Right ventricle myocardium inferior (tissue), 1 donor: ENCODE data around the gene CHST2. TPM values are rescaled to one million over a fixed set of nuclear protein-coding genes. Genes with fewer than 3 reads are reported as not detected.
A peak's percentile ranks its signal among the peaks of the same experiment; 100 is the strongest.
"Not testable (repeated sequence)": the region's sequence is repeated elsewhere in the genome, so short reads cannot be mapped to it uniquely, and the experiment has no call there.

Experiments used
- ATAC-seq: fragments of 200-7000 bp; cut with Tn5 transposase; one replicate; pipeline ENCODE4 v1.9.1; 2020; ENCODE audit warnings: mild to moderate bottlenecking, moderate library complexity
- DNase-seq: peaks from one replicate; pipeline ENCODE4 v3.0.0; 2021; ENCODE audit errors: missing footprints
- intact Hi-C: fragments of 100-400 bp; cut with DNase I; formaldehyde crosslinking; loops from one replicate; pipeline ENCODE4 v1.11.0; 2022
- total RNA-seq: library from RNA; stranded (reverse); fragmentation: NEBNext Ultra II Directional; extraction: Animal tissue kit (Norgen Biotek cat#: 25700); gene quantifications from one replicate; pipeline ENCODE4 v1.2.1, GENCODE V29; 2021
- donor health status: DM: no; HTN: yes; CAD: no; lungs with severe emphysema.

CHST2 gene
- total RNA-seq, 1 donor from 2014 or later = 1.9 TPM

DNA sequence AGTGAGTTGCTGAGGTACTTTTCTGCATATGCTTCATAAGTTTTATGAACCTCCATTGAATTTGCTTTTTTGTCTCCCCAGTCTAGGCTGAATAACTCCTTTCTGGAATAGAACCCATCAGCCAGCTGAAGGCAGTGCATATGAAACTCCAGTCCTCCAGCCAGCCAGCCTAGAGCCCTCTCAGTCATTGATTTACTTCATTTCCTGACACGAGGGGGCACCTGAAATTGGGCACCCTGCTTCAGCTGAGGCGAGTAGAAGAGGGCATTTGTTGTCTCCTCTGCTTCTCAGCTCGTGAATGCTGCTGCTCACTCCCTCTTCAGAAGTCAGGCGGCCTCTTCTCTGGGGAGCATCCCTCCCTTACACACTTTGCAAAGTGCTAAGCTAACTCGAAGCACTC, 32.5 kb downstream of the CHST2 start:
- intact Hi-C loops = no loop called here
- DNase-seq = no peak
- no peak for ATAC-seq

DNA sequence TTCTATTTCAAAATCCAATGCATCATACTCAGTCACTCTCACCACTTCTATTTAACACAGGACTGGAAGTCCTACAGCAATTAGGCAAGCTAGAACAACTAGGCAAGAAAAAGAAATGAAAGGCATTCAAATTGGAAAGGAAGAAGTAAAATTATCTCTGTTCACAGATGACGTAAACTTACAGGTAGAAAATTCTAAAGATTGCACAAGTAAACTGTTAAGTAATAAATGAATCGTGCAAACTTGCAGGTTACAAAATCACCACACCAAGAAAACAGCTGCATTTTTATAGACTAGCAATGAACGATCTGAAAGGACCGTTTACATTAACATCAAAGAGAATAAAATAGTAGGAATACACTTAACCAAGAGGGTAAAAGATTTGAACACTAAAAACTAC, 36.2 kb downstream of the CHST2 start:
- DNase-seq (no peak), ATAC-seq (no peak)
- intact Hi-C loops = no loop called here

DNA sequence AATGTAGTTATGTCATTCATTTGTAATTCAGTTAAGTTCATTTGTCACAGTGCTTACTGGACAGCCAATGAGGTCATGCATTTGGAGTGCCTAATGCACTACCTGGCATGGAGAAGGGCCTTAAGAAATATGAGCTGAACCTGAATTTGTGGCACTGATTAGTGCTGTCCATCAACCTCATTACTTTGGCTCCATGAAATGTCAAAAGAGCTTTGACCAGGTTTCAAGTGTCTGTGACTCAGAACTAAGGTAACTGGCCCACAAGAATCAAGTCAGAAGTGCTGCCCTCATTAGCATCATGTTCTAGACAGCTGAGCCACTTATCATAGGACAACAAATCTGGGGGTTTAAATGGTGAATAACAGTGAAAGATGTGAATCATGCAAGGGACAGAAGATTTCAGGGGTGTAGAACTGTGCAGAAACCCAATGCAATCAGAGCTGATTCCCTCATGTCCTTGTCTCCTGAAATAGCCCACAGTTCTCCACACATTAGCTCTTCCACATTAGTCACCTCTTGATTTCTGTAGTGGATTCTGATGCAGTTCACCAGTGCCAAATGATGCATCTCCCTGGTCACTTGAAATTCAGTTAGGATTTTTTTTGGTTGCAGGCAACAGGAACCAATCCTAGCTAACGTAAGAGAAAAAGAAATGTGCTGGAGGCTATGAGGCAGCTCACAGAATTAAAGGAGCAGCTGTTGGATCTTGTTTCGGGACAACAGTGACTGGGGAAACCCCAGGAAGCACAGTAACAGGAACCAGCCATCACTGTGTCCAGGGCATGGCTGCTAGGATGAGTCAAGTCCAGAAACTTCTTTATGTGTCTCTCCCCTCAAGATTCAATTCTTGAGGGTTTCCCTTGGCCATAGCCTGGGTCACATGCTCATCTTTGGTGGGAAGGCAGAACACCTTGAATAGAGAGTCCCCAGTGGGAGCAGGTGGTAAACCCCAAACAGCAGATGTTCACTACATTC, 38.7 kb downstream of the CHST2 start:
- intact Hi-C loops = no loop called here
- DNase-seq (no peak), ATAC-seq (no peak)

DNA sequence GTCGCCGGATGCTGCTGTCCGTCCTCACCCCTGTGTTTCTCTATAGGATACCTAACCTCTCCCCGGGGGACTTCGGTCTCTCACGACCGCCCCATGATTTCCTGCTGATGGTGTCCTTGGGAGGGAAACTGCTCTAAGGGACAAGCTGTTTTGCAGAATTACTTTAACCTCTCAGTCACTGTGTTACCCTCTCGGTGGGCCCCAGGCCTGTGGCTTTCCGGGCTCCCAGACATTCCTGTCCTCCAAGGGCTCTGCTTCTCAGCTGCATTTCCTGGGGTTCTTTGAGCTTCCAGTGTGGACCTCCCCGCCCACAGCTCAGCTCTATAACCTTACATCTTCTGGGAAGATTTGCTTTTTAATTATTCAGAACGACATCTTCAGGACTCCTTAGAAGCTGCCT, 40.9 kb downstream of the CHST2 start:
- DNase-seq (no peak), ATAC-seq (no peak)
- intact Hi-C loops = no loop called here

DNA sequence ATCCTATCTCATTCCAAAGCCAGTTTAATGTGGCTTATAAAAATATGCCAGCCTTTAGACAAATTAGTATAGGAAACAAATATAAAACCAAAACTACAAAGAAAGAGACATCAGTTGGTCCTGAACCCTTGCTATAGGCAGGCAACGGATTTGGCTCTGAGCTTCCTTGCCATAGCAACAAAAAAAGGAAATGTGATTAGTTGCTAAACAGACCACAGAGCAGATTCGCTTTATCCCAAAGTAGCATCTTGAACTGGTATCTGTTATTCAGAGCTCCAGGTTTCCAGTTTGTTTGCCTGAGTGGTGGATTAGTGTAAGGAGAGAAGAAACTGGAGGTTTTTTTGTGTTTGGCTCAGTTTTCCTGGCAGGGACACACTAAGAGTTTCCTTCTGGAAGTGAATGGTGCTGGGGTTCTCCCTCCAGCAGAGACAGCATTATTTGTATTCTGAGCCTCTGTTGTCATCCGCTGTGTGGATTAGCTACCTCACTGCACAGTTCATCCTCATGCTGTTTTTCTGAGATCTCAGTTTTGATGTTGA, 44.1 kb downstream of the CHST2 start:
- intact Hi-C loops = no loop called here
- DNase-seq = no peak
- ATAC-seq = no peak

DNA sequence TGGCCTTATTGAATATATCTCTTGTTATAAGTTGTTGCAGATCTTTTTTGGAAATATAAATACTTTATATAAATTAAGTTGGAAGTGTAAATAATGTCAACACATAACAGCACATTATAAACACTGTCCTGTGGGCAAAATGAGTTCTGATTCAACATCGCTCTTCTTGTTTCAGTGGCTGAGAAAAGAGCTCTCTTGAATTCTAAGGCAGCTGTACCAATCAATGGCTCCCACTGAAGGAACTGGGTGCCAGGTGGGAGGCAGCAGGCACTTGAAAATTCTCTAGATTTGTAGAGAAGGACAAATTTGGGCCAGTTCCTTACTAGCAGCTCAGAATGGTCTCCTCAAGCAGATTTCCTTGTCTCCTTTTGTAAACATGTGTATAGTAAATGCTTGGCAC, 45.6 kb downstream of the CHST2 start:
- intact Hi-C loops = no loop called here
- ATAC-seq (no peak), DNase-seq (no peak)

DNA sequence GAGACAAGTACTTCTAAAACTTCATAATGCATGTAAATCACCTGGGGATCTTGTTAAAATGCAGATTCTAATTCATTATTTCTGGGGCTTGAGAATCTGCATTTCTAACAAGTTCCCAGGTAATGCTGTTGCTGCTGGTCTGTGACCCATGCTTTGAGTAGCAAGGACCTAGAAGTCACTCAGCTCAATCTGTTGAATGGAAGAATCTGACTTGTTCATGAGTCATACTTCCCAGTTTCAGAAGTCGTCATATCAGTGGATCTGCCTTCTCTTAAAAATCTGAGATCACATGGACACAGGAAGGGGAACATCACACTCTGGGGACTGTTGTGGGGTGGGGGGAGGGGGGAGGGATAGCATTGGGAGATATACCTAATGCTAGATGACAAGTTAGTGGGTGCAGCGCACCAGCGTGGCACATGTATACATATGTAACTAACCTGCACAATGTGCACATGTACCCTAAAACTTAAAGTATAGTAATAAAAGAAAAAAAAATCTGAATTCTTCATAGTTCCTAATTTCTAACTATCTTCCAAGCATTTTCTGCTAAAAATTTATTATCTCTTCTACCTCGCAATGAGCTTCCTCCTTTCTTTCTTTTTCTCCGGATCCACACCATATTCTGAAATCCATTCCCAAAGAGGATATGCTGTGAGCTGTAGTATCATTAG, 46.2 kb downstream of the CHST2 start:
- ATAC-seq, intact Hi-C loops: not testable (repeated sequence)

DNA sequence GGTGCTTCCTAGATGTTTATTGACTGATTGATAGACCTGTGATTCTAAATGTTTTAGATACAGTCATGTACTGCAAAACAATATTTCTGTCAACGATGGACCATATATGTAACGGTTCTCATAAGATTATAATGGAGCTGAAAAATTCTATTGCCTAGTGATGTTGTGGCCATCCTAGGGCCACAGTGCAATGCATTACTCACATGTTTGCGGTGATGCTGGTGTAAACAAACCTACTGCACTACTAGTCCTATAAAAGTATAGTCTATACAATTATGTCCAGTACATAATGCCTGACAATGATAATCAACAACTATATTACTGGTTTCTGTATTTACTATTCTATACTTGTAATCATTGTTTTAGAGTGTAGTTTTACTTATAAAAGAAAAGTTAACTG, 46.8 kb downstream of the CHST2 start:
- ATAC-seq (no peak), DNase-seq (no peak)
- intact Hi-C loops = no loop called here

More for the DNA sequence above, 46.2 kb downstream of the CHST2 start:
- not testable (repeated sequence) for DNase-seq

DNA sequence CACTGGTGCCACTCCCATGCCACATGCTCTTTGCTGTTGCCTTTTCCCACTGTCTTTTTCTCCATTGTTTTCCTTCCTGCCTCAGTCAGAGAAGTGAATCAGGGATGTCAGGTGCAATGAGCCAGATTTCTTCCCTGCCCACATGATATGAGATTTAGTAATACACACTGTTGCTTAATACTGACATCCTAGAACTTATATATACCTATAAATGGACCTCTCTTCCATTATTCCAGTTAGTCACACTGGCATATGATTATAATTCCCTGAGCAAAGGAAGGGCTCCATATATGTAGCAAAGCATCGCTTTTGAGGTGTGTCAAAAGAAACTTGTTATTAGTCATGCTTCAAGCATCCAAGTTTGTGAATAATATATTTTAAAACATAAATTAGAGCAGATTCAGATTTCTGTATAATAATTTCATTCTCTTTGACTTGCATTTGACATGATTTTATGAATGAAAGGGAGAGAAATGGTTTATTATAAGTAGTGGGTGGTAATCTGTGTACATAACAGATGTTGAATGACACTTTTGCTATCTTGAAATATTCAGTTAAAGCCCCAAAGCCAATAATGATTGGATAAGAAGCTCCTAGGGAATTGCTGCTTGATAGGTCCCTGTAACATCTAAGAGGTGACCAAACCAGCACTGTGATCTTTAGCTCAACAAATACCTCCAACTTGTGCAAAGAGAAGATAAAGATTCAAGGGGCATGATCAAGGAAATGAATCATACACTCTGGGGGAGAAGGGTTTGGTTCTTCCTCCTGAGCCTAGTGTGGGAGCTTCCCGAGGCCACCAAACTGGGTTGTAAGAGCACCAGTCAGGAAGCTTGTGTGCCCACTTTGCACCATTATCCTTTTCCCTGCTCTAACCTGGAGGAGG, 48.6 kb downstream of the CHST2 start:
- no peak for ATAC-seq
- intact Hi-C loops = no loop called here
- no peak for DNase-seq

DNA sequence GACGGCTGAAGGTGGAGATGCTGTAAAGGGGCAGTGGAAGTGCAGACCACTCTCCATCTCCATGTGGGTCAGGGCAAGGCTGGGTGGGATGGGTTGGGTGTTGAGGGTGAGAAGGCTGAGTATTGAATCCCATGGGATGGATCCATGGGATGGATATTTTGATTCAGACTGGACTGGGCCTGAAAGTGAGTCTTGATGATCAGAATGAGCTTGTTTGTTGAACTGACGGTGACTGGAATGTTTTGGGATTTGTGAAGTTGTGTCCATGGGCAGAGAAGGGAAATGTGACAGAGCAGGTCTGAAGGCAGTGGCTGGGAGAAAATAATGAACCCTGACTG, 49.3 kb downstream of the CHST2 start:
- DNase-seq = no peak
- intact Hi-C loops = no loop called here
- no peak for ATAC-seq

DNA sequence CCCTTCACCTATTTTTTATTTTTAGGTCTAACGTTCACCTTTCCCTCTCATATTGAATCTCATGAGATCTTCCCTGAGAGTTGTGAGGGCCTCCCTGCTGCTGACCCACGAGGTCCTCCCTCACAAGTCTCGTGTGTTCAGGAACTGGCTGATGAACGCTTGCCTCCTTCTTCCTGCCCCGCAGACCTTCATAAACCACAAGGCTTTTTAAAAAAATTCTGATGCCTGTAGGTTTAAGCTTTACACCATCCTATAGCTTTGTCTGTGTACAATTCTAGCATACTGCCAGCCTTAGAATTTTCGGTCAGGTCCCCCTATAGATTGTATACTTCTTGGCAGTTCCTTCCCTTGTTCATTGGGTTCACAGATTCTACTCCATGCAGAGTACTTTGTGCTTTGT, 50.5 kb downstream of the CHST2 start:
- DNase-seq = no peak
- intact Hi-C loops = loop anchor here (10.0 kb wide), 1 partner anchor 45 kb away; no protein-coding TSS in a partner anchor

DNA sequence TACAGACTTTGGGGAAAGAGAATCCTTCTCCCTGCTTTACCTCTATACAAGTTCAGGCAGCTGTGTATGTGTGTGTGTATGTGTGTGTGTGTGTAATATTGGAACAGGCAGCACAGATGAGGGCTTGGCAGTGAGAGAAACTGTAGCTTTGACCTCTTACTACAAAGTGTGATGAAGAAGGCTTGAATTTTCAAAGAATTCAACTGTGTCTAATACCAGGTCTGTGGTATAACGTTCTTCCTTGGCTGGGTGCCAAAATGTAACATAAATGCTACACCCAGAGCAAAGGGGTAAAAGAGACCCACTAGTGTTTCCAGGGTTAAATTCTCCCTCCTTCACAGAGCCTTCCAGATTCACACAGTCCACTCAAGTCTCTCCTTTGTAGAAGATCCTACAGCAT, 51.1 kb downstream of the CHST2 start:
- ATAC-seq (no peak), DNase-seq (no peak)
- intact Hi-C loops = loop anchor here (10.0 kb wide), 1 partner anchor 46 kb away; no protein-coding TSS in a partner anchor

More for the DNA sequence above, 50.5 kb downstream of the CHST2 start:
- ATAC-seq = no peak

DNA sequence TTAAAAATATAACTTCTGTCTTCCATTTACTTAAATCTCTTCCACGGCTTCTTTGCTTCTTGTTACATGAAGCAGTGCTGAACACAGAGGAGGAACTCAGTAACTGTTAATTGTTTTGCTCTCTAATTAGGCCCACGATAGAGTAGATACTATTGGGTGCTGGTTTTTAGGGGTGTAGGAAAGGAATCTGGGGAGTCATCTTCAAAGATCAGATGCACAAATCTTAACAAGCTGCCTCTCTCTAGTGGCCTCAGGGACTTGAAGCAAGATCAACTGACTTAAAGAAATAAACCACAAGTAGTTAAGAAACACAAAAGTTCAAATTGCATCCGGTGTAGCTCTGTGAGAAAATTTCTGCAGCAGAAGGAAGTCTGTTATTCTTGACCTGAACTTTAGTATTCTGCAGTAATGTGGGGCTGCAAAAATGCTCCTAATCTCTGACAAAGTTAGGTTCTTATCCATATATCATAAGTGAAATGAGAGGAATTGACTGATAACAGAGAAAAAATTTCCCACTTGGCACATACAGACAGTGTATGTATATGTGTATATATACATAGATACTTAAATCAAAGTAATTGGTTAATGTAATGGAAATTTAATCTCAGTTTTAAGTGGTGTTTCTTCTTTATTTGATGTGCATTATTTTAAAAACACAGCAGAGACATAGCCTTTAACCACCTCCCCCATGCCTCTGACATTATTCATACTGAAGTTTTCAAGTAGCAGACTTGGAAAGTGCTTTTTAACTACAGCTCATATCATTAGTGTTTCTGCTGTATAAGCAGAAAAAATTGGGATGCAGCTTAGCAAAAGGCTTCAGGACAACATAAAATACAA, 51.8 kb downstream of the CHST2 start:
- DNase-seq (no peak), ATAC-seq (peak; percentile 56)
- intact Hi-C loops = loop anchor here (10.0 kb wide), 1 partner anchor 47 kb away; no protein-coding TSS in a partner anchor

DNA sequence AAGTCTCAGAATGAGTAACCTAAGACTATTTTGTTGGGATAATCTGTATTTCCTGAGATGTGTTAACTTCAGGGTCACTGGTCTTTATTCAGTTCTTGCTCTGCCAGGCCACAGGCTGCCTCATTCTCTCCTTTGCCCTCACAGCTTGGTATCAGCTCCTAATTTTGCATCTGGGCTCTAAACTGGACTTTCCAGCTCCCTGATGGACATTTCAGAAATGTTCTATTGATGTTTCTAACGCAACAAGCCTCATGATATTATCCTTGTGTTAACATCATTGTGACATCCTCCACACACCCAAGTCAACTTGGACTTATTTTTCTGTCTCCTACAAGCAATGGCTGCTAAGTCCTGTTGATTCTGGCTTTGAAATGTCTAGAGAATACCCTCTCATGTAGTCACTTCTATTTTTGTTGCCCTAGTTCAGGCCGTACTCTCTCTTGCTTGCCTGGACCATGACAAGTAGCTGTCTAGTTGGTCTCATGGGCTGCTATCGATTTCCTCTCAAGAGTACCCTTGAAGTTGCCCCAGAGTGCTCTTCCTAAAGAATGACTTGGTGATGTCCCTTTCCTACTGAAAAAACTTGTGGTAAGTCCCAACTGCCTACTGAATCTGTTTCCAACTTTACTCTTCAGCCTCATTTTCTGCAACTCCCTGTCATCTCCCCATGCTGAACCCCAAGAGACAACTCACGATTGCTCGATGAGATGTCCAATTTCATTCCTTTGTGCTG, 52.7 kb downstream of the CHST2 start:
- ATAC-seq (no peak), DNase-seq (no peak)
- intact Hi-C loops = loop anchor here (10.0 kb wide), 1 partner anchor 47 kb away; no protein-coding TSS in a partner anchor

DNA sequence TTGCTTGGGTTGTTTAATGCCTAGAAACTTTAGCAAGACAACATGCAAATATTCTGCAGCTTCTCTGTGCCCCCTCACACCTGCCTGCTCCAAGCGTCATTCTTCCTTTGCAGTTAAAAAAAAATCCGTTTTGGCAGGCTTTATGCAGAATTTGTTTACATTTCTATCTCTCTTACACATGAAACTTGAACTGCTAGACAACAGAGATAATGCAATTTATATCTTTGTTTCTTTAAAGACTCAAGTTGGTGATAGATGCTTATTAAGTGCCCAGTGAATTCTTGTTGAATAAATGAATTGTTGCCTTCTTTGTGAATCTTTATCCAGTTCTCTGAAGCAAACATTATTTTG, 53.2 kb downstream of the CHST2 start:
- DNase-seq = no peak
- intact Hi-C loops = loop anchor here (10.0 kb wide), 1 partner anchor 48 kb away; no protein-coding TSS in a partner anchor
- ATAC-seq = no peak

DNA sequence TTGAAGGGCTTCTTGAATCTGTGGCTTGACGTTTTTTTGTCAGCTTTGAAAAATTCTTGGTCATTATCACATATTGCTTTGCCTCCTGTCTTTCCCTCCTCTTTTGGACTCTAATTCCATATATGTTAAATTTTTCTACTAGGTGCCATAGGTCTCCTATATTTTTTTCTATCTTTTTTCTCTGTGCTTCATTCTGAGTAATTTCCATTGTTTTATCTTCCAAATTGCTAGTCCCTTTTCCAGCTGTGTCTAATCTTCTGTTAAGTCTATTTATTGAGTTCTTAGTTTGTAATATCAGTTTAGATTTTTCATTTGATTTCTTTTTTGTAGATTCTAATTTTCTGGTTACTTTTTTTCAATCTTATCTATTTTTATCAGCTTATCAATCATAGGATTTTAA, 53.7 kb downstream of the CHST2 start:
- intact Hi-C loops = loop anchor here (10.0 kb wide), 1 partner anchor 48 kb away; no protein-coding TSS in a partner anchor
- no peak for DNase-seq
- no peak for ATAC-seq
